Upper lobe of right lung (tissue), 1 donor: ENCODE results near the gene HGD. TPM values are rescaled to one million over a fixed set of nuclear protein-coding genes. Genes with fewer than 3 reads are reported as not detected.

Source experiments
- ATAC-seq: fragments of 200-7000 bp; cut with Tn5 transposase; one replicate; pipeline ENCODE4 v1.9.1; 2020; ENCODE audit warnings: mild to moderate bottlenecking, moderate library complexity
- DNase-seq: peaks from one replicate; pipeline ENCODE4 v3.0.0-alpha.2; 2020
- H3K27ac ChIP-seq: fragments of 200-600 bp; one replicate; pipeline ENCODE4 v1.8.0; 2022
- H3K27me3 ChIP-seq: fragments of 200-600 bp; one replicate; pipeline ENCODE4 v1.8.0; 2022; ENCODE audit warnings: mild to moderate bottlenecking
- H3K36me3 ChIP-seq: fragments of 200-600 bp; one replicate; pipeline ENCODE4 v1.8.0; 2022
- H3K4me1 ChIP-seq: fragments of 200-600 bp; one replicate; pipeline ENCODE4 v1.8.0; 2022
- H3K4me3 ChIP-seq: fragments of 200-600 bp; one replicate; pipeline ENCODE4 v1.8.0; 2022; ENCODE audit warnings: mild to moderate bottlenecking
- H3K9me3 ChIP-seq: fragments of 200-600 bp; one replicate; pipeline ENCODE4 v1.8.0; 2022
- CTCF ChIP-seq: fragments of 200-600 bp; IDR thresholded peaks from one replicate; pipeline ENCODE4 v1.8.0; 2022; ENCODE audit warnings: antibody characterized with exemption
- intact Hi-C: fragments of 100-400 bp; cut with DNase I; formaldehyde crosslinking; loops from one replicate; pipeline ENCODE4 v1.11.0; 2022
- total RNA-seq: library from RNA; stranded (reverse); fragmentation: NEBNext Ultra II Directional; extraction: Animal tissue kit (Norgen Biotek cat#: 25700); gene quantifications from one replicate; pipeline ENCODE4 v1.2.1, GENCODE V29; 2021
- donor health status: DM: no; HTN: yes; CAD: no; lungs with severe emphysema.

The HGD gene
- total RNA-seq, 1 donor from 2014 or later: 3.2 TPM

GRCh38 chr3:120596116-120596852 lies 85.8 kb downstream of the HGD start, which contains the start of gene NDUFB4:
NDUFB4 (plus strand) TSS chr3:120596336; CDS start chr3:120596360, 24 bp downstream.
- peak; percentile 99 for DNase-seq
- TF ChIP-seq CTCF: no peak
- H3K36me3 ChIP-seq: peaks cover 35% of the 10 kb centered on the region
- H3K4me1 ChIP-seq: peaks cover 26% of the 10 kb centered on the region
- H3K4me3 ChIP-seq: peak within 1 kb of the TSS; percentile 89
- intact Hi-C loops: no loop called here
- no peaks in the 10 kb centered on the region for H3K27me3 ChIP-seq
- no peaks in the 10 kb centered on the region for H3K9me3 ChIP-seq
- ATAC-seq: peak; percentile 99
- peak within 1 kb of the TSS; percentile 93 for H3K27ac ChIP-seq

GRCh38 chr3:120595788-120596115 lies 86.3 kb downstream of the HGD start:
- H3K36me3 ChIP-seq: peaks cover 29% of the 10 kb centered on the region
- no peak for TF ChIP-seq CTCF
- no peaks in the 10 kb centered on the region for H3K27me3 ChIP-seq
- DNase-seq: no peak
- intact Hi-C loops: no loop called here
- peak overlapping the region; percentile 93 for H3K27ac ChIP-seq
- ATAC-seq: no peak
- peak overlapping the region; percentile 89 for H3K4me3 ChIP-seq
- H3K9me3 ChIP-seq: no peaks in the 10 kb centered on the region
- peaks cover 26% of the 10 kb centered on the region for H3K4me1 ChIP-seq

GRCh38 chr3:120587332-120587975 lies 94.6 kb downstream of the HGD start:
- Histone ChIP-seq H3K4me3 (no peak overlapping the region), H3K4me1 (no peaks in the 10 kb centered on the region), H3K36me3 (no peaks in the 10 kb centered on the region), H3K27ac (no peak overlapping the region), H3K9me3 (no peaks in the 10 kb centered on the region), H3K27me3 (no peaks in the 10 kb centered on the region)
- ATAC-seq (no peak), DNase-seq (no peak)
- intact Hi-C loops: no loop called here
- TF ChIP-seq CTCF: no peak

Other genes starting within 250 kb of the HGD start
- 221 TPM for gene FSTL1, start 231.2 kb downstream of the HGD start, total RNA-seq
- 90.8 TPM for gene NDUFB4, start 85.9 kb downstream of the HGD start, total RNA-seq
- gene RABL3, start 60.3 kb upstream of the HGD start, total RNA-seq: 17.2 TPM
- gene GTF2E1, start 60.5 kb upstream of the HGD start, total RNA-seq: 16.8 TPM
- not detected for gene STXBP5L, start 226.0 kb upstream of the HGD start, total RNA-seq